Midbrain (tissue), 1 donor: Measurements from ENCODE around the gene ANKRD61.
"Not testable (repeated sequence)": the region's sequence is repeated elsewhere in the genome, so short reads cannot be mapped to it uniquely, and the experiment has no call there.

Experiments used
- DNase-seq: peaks from one replicate; lab custom pipeline; 2025; lab: John Stamatoyannopoulos, UW

ANKRD61 gene

GRCh38 chr7:6030988-6031387 is at the start of gene ANKRD61:
ANKRD61 (plus strand) TSS chr7:6031376; CDS start chr7:6031376, 0 bp downstream.
- DNase-seq = no peak

- not testable (repeated sequence) for DNase-seq
Measured at GRCh38 chr7:5987061-5987460, 44.1 kb upstream of the ANKRD61 start.

- DNase-seq = peak; percentile 40
Measured at GRCh38 chr7:5997210-5997808, 33.9 kb upstream of the ANKRD61 start.

GRCh38 chr7:6007386-6007785 is 23.8 kb upstream of the ANKRD61 start:
- DNase-seq = no peak

GRCh38 chr7:6007835-6008590 is 23.2 kb upstream of the ANKRD61 start:
- not testable (repeated sequence) for DNase-seq

- DNase-seq = peak; percentile 99
Measured at GRCh38 chr7:6008668-6009611, 22.2 kb upstream of the ANKRD61 start, which contains the start of the genes AIMP2 and PMS2. AIMP2 (plus strand) TSS chr7:6009272; CDS start chr7:6009364, 92 bp downstream. PMS2 (minus strand) TSS chr7:6009049; CDS start chr7:6009019, 30 bp downstream.

GRCh38 chr7:6010370-6010769 is 20.8 kb upstream of the ANKRD61 start:
- DNase-seq = not testable (repeated sequence)

- no peak for DNase-seq
Measured at GRCh38 chr7:6011541-6011940, 19.6 kb upstream of the ANKRD61 start.

- DNase-seq = no peak
Measured at GRCh38 chr7:6012355-6013104, 18.6 kb upstream of the ANKRD61 start.

GRCh38 chr7:6015917-6016652 is 15.1 kb upstream of the ANKRD61 start:
- DNase-seq = peak; percentile 8

- DNase-seq = no peak
Measured at GRCh38 chr7:6016653-6016966, 14.6 kb upstream of the ANKRD61 start.

GRCh38 chr7:6020371-6021286 is 10.5 kb upstream of the ANKRD61 start:
- no peak for DNase-seq

GRCh38 chr7:6022707-6023106 is 8.5 kb upstream of the ANKRD61 start:
- DNase-seq = no peak

GRCh38 chr7:6023974-6024435 is 7.2 kb upstream of the ANKRD61 start:
- DNase-seq = no peak

GRCh38 chr7:6026011-6026819 is 5.0 kb upstream of the ANKRD61 start:
- peak; percentile 34 for DNase-seq

GRCh38 chr7:6026820-6027311 is 4.3 kb upstream of the ANKRD61 start:
- no peak for DNase-seq

GRCh38 chr7:6027806-6028365 is 3.3 kb upstream of the ANKRD61 start:
- DNase-seq = no peak

- no peak for DNase-seq
Measured at GRCh38 chr7:6028563-6028962, 2.6 kb upstream of the ANKRD61 start.
